Activated B cell treated with CpG ODN at 0.5 μM for 24 hours (primary cell): ENCODE results near the gene CYBA. TPM values are rescaled to one million over a fixed set of nuclear protein-coding genes. Genes with fewer than 3 reads are reported as not detected.
A peak's percentile ranks its signal among the peaks of the same experiment; 100 is the strongest.

ENCODE experiments used
- ATAC-seq: fragments of 200-7000 bp; cut with Tn5 transposase; one replicate; pipeline ENCODE4 v1.10.0; 2021; ENCODE audit warnings: low read depth, mild to moderate bottlenecking, moderate library complexity
- CTCF ChIA-PET: fragments of 350-600 bp; sonication (Branson Sonifier 250); formaldehyde crosslinking; loops from one replicate; lab custom pipeline; 2021; ENCODE audit warnings: antibody characterized with exemption; lab: Charles Lee
- POLR2A ChIA-PET: fragments of 350-600 bp; sonication (Branson Sonifier 250); formaldehyde crosslinking; loops from one replicate; lab custom pipeline; 2021; ENCODE audit warnings: antibody characterized with exemption; lab: Charles Lee
- DNase-seq: peaks from one replicate; pipeline ENCODE4 v3.0.0; 2022
- H3K27ac Mint-ChIP-seq: one replicate; pipeline ENCODE4 v1.8.0; 2020; ENCODE audit warnings: mixed read lengths
- H3K27me3 Mint-ChIP-seq: one replicate; pipeline ENCODE4 v1.8.0; 2021; ENCODE audit warnings: mixed read lengths
- H3K36me3 Mint-ChIP-seq: one replicate; pipeline ENCODE4 v1.8.0; 2021; ENCODE audit warnings: low read depth, mixed read lengths
- H3K4me1 Mint-ChIP-seq: one replicate; pipeline ENCODE4 v1.8.0; 2021; ENCODE audit warnings: mixed read lengths
- H3K4me3 Mint-ChIP-seq: one replicate; pipeline ENCODE4 v1.8.0; 2020; ENCODE audit warnings: mild to moderate bottlenecking, mixed read lengths
- H3K9me3 Mint-ChIP-seq: one replicate; pipeline ENCODE4 v1.8.0; 2020; ENCODE audit warnings: mixed read lengths
- intact Hi-C: fragments of 100-400 bp; cut with micrococcal nuclease; formaldehyde crosslinking; loops from one replicate; pipeline ENCODE4 v1.15.1; 2024
- total RNA-seq: library from RNA; stranded (reverse); gene quantifications from 2 replicates; pipeline ENCODE4 v1.2.3, GENCODE V29; 2022
- TF ChIP-seq, protein P1 (sequence below): fragments of 200-600 bp; IDR thresholded peaks from one replicate; pipeline ENCODE4 v1.8.0; 2022; ENCODE audit warnings: antibody characterized with exemption, mild to moderate bottlenecking

Gene CYBA
- total RNA-seq, 1 donor from 2014 or later, result 456 TPM

DNA sequence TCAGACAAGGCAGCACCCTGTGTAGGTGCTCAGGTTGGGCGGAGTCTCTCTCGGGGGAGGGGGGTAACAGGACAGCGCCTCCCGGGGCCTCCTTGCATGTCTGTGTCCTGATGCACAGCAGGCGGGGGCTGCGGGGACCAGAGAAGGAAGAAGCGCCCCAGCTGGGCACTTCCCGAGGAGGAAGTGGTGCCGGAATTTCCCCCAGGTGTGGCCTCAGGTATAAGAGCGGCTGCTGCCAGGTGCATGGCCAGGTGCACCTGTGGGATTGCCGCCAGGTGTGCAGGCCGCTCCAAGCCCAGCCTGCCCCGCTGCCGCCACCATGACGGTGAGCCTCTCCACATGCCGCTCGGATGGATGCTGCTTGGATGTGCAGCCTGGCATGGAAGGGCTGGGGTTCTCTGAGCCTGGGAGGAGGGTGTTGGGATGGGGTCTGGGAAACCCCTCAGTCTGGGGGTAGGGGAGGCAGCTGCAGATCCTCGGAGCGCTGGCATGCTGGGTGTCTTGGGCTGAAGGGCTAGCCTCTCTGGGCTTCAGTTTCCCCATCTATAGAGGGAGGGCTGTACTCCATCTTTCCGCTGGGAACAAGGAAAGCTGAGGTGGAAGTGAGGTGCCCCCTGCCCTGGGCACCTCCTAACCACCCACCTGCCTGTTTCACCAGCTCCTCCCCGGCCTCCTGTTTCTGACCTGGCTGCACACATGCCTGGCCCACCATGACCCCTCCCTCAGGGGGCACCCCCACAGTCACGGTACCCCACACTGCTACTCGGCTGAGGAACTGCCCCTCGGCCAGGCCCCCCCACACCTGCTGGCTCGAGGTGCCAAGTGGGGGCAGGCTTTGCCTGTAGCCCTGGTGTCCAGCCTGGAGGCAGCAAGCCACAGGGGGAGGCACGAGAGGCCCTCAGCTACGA lies 12.3 kb downstream of the CYBA start, which contains the start of gene IL17C:
Gene IL17C (plus strand): TSS at position 250 of the 908 bp plus-strand sequence. CDS start 70 bp downstream, at position 320.
- ATAC-seq (no peak), DNase-seq (peak; percentile 39)
- intact Hi-C loops, result loop anchor here (10.0 kb wide), 3 partner anchors 146 to 1254 kb away; partner anchors contain the start of genes FBXO31, PIEZO1 and ZNF778
- Mint-ChIP-seq H3K27ac (peak within 1 kb of the TSS; percentile 18), H3K4me3 (peak within 1 kb of the TSS; percentile 38), H3K4me1 (peaks cover 74% of the 10 kb centered on the region), H3K36me3 (peaks cover 11% of the 10 kb centered on the region), H3K9me3 (no peaks in the 10 kb centered on the region), H3K27me3 (no peaks in the 10 kb centered on the region)
- CTCF ChIA-PET, result interaction anchor here (0.8 to 1.9 kb wide), 3 partner anchors 47 to 99 kb away, joined by 3 to 5 read pairs (median 4); no protein-coding TSS in a partner anchor
- POLR2A ChIA-PET, result interaction anchor here (0.6 to 5.7 kb wide), 7 partner anchors 11 to 831 kb away, joined by 3 to 102 read pairs (median 5); partner anchors contain the start of genes CYBA and MVD
- TF ChIP-seq, protein P1, sequence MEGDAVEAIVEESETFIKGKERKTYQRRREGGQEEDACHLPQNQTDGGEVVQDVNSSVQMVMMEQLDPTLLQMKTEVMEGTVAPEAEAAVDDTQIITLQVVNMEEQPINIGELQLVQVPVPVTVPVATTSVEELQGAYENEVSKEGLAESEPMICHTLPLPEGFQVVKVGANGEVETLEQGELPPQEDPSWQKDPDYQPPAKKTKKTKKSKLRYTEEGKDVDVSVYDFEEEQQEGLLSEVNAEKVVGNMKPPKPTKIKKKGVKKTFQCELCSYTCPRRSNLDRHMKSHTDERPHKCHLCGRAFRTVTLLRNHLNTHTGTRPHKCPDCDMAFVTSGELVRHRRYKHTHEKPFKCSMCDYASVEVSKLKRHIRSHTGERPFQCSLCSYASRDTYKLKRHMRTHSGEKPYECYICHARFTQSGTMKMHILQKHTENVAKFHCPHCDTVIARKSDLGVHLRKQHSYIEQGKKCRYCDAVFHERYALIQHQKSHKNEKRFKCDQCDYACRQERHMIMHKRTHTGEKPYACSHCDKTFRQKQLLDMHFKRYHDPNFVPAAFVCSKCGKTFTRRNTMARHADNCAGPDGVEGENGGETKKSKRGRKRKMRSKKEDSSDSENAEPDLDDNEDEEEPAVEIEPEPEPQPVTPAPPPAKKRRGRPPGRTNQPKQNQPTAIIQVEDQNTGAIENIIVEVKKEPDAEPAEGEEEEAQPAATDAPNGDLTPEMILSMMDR, result no peak

DNA sequence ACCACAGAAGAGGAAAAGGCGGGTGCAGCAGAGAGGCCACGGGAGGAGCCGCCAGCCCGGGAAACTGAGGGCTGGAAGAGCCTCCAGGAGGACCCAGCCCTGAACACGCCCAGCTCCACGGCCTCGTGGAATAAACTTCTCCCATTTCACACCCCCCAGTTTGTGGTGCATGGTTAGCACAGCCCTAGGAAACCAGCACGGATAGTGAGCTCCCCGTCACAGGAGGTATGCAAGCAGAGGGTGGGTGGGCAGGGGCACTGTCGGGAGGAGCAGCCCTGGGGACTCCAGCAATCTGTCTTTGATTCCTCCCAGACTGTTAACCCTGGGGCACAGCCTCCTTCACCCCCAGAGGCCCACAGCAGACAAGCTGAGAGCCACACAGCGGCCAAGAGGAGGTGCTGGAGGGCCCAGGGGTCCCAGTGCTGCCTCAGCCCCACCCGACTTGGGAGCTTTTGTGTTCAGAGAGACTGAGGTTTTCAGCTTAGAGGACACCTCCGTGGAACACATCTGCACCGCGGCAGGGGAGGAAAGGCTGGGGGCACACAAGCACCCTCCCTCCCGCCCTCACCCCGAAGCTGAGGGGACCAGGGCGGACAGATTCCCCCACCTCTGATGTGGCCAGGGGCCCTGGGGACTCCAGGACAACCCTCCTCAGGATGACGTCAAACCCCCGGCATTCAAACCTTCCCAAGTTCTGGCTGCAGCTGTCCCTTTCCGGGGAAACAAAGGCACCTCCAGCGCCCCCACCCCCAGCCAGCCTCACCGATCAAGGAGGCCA lies 14.2 kb downstream of the CYBA start:
- intact Hi-C loops, result loop anchor here (1.0 to 10.0 kb wide), 4 partner anchors 50 to 1252 kb away; partner anchors contain the start of genes FBXO31, PIEZO1, SNAI3 and ZNF778
- H3K4me1 Mint-ChIP-seq, result peaks cover 72% of the 10 kb centered on the region
- no peaks in the 10 kb centered on the region for H3K9me3 Mint-ChIP-seq
- no peak for ATAC-seq
- peak overlapping the region; percentile 81 for H3K27ac Mint-ChIP-seq
- TF ChIP-seq, protein P1, result no peak
- no peak overlapping the region for H3K4me3 Mint-ChIP-seq
- H3K36me3 Mint-ChIP-seq, result peaks cover 5% of the 10 kb centered on the region
- no peak for DNase-seq
- ChIA-PET POLR2A (interaction anchor here (0.6 to 5.7 kb wide), 4 partner anchors 13 to 65 kb away, joined by 3 to 102 read pairs (median 6); partner anchors contain the start of gene CYBA), CTCF (interaction anchor here (0.9 to 1.0 kb wide), 3 partner anchors 11 to 101 kb away, joined by 3 to 5 read pairs (median 3); no protein-coding TSS in a partner anchor)
- H3K27me3 Mint-ChIP-seq, result no peaks in the 10 kb centered on the region

DNA sequence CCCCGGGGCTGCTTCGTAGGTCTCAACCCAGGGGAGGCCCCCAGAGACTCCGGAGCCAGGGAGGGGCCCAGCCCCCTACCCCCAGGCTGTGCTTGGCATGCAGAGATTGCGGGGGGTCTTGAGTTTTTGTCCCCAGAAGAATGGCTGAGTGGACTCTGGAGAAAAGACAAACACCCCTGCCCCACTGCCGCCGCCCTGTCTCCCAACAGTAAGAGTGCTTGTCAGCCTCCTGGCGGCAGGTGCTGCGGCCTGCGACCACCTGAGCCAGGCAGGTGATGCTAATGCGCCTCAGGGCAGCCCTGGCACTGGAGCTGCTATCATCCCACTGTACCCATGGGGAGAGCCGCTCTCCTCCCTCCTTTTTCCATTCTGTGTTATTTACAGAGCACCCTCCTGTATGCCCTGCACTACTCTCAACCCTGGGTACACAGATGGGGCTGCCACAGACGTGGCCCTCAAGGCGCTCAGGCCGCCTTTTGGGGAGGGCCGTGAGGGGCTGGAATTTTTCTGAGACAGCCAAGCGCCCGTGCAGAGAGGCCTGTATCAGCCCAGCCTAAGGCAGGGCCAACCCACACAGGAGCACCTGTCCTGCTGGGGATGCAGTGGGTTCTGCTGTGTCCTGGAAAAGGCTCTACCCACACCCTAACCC lies 15.1 kb downstream of the CYBA start:
- TF ChIP-seq, protein P1, result no peak
- no peak for DNase-seq
- Mint-ChIP-seq H3K27ac (peak overlapping the region; percentile 81), H3K36me3 (peaks cover 12% of the 10 kb centered on the region), H3K9me3 (no peaks in the 10 kb centered on the region), H3K4me3 (peak overlapping the region; percentile 50), H3K4me1 (peaks cover 64% of the 10 kb centered on the region), H3K27me3 (no peaks in the 10 kb centered on the region)
- CTCF ChIA-PET, result interaction anchor here (1.0 kb wide), 1 partner anchor 49 kb away, joined by 4 read pairs; no protein-coding TSS in a partner anchor
- intact Hi-C loops, result loop anchor here (1.0 to 10.0 kb wide), 4 partner anchors 51 to 1251 kb away; partner anchors contain the start of genes FBXO31, PIEZO1, SNAI3 and ZNF778
- no peak for ATAC-seq
- POLR2A ChIA-PET, result interaction anchor here (1.9 to 5.7 kb wide), 2 partner anchors 14 to 46 kb away, joined by 7 to 102 read pairs; partner anchors contain the start of gene CYBA

DNA sequence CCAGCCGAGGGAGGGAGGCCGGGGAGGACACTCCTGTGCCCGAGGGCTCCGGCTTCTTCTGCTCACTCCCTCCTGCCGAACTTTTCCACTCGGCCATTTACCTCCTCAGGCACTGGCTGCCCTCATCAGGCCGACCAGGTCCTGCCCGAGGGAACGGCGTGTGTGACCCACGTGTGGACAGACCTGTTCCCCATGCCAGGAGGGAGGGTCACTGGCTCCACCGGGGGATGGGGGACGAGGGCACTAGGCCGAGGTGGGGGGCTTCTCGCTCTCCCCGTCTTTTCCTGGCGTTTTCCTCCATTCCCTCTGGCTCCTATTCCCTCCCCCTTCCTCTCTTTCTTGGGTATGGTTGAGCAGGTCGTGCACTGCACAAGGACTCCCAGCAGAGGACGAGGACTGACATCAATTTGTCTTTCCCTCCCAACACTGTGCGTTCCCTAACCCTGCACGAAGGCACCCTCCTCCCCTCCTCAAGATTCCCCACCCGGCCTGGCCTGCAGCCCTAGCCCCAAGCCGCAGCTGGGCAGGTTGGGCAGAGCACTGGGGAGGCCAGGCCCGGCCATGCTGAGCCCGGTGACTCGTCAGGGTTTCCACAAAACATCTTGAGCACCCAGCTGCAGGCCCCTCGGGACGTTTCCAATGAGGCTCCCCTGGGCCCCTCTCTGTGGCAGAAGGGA lies 15.7 kb downstream of the CYBA start:
- CTCF ChIA-PET, result interaction anchor here (1.0 kb wide), 1 partner anchor 50 kb away, joined by 4 read pairs; no protein-coding TSS in a partner anchor
- H3K27me3 Mint-ChIP-seq, result no peaks in the 10 kb centered on the region

More for the DNA sequence above, 15.7 kb downstream of the CYBA start:
- TF ChIP-seq, protein P1, result no peak
- POLR2A ChIA-PET, result interaction anchor here (5.7 kb wide), 1 partner anchor 14 kb away, joined by 102 read pairs; the partner anchor contains the start of gene CYBA
- peak overlapping the region; percentile 76 for H3K4me3 Mint-ChIP-seq
- ATAC-seq, result no peak
- peaks cover 58% of the 10 kb centered on the region for H3K4me1 Mint-ChIP-seq
- intact Hi-C loops, result loop anchor here (1.0 to 10.0 kb wide), 9 partner anchors 16 to 1250 kb away; partner anchors contain the start of genes CTU2, CYBA, FBXO31 and MVD
- H3K36me3 Mint-ChIP-seq, result peaks cover 16% of the 10 kb centered on the region
- peak overlapping the region; percentile 50 for H3K27ac Mint-ChIP-seq
- DNase-seq, result no peak
- no peaks in the 10 kb centered on the region for H3K9me3 Mint-ChIP-seq
